ENCODE measurements around the gene PTGR1.
"Not testable (repeated sequence)": the region's sequence is repeated elsewhere in the genome, so short reads cannot be mapped to it uniquely, and the experiment has no call there.

PTGR1 gene

GRCh38 chr9:111599092-111599954 lies at the start of gene PTGR1:
TSS of gene PTGR1 (minus strand) at chr9:111599647. CDS start at chr9:111597422, 2,225 bp downstream.
- DNase-seq, result peak; percentile 16

DNA sequence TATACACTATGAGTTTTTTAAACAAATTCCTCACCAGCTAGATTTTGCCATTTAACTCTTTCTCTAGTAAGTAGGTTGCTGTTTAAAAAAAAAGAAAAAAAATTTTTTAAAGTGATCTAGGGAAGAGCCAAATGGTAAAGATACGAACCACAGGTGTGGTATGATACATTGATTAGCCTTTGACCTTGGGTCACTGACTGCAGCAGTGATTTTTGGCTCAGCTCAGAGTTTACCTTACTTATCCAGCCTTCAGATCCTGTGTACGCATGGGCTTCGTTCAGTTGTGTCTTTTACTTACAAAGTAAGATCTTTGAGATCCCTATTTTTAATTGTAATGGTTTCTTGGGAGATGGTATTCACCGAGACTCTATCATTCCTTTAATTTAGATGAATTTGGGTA lies 49.6 kb upstream of the PTGR1 start:
- DNase-seq, result no peak

DNA sequence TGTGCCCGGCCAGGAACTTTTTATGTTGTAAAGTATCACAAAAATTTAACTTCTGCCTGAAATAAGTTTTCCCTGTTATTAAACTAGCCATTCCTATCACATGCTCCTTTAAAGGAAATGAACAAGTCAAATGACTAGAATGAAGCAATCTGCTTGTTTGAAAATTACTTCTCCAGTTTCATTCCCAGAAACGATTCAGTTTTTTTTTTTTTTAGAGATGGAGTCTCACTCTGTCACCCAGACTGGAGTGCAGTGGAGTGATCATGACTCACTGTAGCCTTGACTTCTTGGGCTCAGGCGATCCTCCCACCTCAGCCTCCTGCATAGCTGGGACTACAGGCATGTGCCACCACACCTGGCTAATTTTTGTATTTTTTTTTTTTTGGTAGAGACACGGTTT lies 48.6 kb upstream of the PTGR1 start:
- no peak for DNase-seq

GRCh38 chr9:111646417-111646816 lies 47.0 kb upstream of the PTGR1 start:
- DNase-seq, result no peak

DNA sequence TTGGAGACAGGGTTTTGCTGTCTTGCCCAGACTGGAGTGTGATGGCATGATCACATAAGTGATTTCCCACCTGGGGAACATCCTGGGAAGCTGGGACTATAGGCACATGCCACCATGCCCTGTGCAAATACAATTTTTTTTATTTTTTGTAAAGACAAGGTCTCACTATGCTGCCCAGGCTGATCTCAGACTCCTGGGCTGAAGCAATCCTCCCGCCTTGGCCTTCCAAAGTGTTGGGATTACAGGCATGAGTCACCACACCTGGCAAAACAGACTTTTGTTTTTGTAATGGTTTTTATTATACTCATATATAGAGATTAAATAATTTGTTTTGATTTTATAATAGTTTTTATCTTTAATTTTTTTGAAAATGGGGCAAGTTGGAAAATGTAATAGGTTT lies 46.4 kb upstream of the PTGR1 start:
- DNase-seq, result no peak

GRCh38 chr9:111644195-111644772 lies 44.8 kb upstream of the PTGR1 start:
- no peak for DNase-seq

DNA sequence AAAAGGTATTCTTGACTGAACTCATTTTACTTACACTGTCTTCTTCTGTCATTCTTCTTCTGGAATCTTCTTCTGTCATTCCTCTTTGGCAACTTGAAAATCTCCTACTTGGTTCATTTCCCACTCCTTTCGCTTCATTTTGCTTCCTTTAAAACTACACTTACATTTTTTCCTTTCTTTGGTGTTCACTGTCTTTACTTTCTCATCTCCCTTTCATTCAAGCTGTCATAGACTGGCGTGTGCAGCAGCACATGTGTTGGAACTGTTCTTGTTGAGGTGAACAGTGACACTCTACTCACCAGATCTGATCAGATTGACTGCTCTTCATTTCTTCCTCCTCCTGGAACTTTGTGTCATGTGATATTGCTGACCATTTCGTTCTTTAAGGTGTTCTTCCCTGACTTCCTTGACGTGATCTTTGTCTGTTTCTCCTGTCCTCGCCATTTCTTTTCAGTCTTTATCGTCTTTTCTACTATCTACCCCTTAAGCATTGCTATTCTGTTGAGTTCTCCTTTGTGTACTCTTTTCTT lies 38.0 kb upstream of the PTGR1 start:
- no peak for DNase-seq

- DNase-seq, result no peak
Observed at GRCh38 chr9:111634860-111635259, 35.4 kb upstream of the PTGR1 start.

- no peak for DNase-seq
Observed at GRCh38 chr9:111633389-111633736, 33.9 kb upstream of the PTGR1 start.

DNA sequence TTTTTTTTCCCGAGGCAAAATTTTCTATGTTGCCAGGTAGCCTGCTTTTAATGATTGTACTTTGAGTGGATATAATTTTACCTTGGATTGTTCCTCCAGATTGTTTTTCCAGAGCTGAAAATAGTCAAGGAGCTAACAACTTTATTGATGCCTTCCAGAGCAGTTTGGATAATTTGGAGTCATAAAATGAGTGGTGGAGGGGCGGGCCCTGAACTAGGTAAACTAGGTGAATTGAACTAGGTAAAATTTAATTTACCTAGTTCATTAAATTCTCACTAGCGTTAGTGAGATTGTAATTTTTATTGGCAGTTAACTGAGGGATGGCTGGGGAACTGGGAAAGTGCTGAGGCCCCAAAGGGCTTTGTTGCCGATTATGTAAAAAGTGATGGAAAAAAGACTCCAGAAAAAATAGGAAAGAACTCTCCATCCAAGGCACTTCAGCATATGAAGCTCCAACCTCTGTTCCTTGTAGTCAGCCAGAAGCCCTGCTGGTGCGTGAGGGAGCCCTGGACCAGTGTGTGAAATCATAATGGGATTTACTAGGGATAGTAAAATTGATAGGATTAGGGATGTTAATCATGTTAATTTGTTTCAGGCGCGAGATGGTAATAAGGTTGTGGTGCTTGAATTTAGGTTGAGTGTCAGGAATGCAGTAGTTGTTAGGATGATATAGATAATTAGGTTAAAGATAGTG lies 33.4 kb upstream of the PTGR1 start:
- no peak for DNase-seq

- DNase-seq, result no peak
Observed at GRCh38 chr9:111632060-111632459, 32.6 kb upstream of the PTGR1 start.

DNA sequence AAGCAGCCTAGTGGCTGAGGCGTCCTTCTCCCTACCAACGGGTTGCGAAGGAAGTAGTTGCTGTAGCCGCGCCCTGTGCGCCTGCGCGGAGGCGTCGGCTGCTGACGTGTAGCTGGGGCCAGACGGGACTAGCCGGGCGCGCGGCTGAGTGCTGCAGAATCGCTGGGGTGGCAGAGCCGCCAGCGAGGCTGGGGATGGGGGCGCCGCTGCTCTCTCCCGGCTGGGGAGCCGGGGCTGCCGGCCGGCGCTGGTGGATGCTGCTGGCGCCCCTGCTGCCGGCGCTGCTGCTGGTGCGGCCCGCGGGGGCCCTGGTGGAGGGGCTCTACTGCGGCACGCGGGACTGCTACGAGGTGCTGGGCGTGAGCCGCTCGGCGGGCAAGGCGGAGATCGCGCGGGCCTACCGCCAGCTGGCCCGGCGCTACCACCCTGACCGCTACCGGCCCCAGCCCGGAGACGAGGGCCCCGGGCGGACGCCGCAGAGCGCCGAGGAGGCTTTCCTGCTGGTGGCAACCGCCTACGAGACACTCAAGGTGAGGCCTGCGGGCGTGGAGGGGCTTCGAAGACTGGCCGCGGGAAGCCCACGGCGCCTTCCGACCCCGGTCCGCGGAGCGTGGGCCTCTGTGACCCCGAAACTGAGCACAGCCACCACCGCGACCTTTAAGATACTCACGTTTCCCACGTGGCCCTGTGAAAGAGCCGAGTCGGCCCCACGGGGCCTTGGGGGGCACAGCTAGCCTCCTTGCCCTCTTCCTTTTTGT lies 31.9 kb upstream of the PTGR1 start, which contains the start of gene DNAJC25:
Gene DNAJC25, plus strand, starts transcription at position 121 of the 758 bp plus-strand sequence. Its CDS starts 74 bp downstream, at position 195.
- DNase-seq, result peak; percentile 96

GRCh38 chr9:111630964-111631213 lies 31.4 kb upstream of the PTGR1 start:
- DNase-seq, result no peak

- no peak for DNase-seq
Observed at GRCh38 chr9:111630182-111630963, 30.9 kb upstream of the PTGR1 start.

- DNase-seq, result no peak
Observed at GRCh38 chr9:111628411-111628810, 29.0 kb upstream of the PTGR1 start.

- DNase-seq, result no peak
Observed at GRCh38 chr9:111627260-111627963, 28.0 kb upstream of the PTGR1 start.

DNA sequence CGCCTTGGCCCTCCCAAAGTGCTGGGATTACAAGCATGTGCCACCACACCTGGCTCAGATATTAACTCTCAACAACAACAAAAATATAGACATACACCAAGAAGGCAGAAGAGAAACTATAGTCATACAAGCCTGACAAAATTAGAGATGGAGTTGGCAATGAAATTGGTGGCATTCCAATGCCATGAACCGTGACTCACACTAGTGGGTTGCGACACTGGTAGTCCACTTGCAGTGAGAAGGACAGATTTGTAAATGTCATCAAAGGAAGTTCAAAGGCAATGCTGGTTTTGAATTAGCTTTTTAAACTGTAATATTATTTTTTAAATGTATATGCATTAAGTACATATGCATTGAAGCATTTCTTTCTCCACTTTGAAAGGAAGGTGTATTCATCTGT lies 23.2 kb upstream of the PTGR1 start:
- DNase-seq, result no peak

GRCh38 chr9:111621895-111622480 lies 22.5 kb upstream of the PTGR1 start:
- no peak for DNase-seq

- not testable (repeated sequence) for DNase-seq
Observed at GRCh38 chr9:111617349-111617748, 17.9 kb upstream of the PTGR1 start.

GRCh38 chr9:111615928-111616327 lies 16.5 kb upstream of the PTGR1 start:
- DNase-seq, result no peak

DNA sequence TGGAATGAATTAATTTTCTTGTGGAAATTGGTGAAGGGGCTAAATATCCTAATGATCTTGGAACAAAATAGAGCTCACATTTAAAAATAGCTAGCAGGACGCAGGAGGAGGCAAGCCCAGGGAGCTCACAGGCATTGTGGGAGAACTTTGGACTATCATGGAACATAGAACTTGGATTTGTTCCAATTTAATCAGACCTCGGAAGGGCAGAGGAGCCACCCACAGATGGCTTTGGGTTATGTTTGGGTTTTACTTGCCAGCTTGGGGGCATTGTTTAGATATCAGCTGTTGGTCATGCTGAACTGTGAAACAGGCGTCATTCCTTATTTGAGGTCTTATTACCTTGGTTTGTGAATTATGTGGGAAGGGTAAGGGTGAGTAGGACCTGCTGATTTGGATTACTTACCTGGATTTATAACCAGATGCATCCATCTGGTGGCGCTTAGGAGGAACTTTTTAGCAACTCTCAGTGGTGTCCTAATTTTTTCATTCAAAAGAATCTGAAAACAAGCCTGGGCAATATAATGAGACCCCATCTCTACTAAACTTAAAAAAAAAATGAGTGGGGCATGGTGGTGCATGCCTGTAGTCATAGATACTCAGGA lies 14.1 kb upstream of the PTGR1 start:
- no peak for DNase-seq

Data from NCI-H2029 (cell line).